ENCODE measurements around the gene TM9SF1. TPM values are rescaled to one million over a fixed set of nuclear protein-coding genes. Genes with fewer than 3 reads are reported as not detected.

TM9SF1 gene
- total and polyA plus RNA-seq, 10 of the 15 experiments (the other 5 are each of a cell fraction or from before 2014, with no cell fraction given), result 7.2 to 39.2 (median 17.6) TPM

GRCh38 chr14:24179961-24180796 is 15.1 kb downstream of the TM9SF1 start (continued):
- TF ChIP-seq, protein P1, sequence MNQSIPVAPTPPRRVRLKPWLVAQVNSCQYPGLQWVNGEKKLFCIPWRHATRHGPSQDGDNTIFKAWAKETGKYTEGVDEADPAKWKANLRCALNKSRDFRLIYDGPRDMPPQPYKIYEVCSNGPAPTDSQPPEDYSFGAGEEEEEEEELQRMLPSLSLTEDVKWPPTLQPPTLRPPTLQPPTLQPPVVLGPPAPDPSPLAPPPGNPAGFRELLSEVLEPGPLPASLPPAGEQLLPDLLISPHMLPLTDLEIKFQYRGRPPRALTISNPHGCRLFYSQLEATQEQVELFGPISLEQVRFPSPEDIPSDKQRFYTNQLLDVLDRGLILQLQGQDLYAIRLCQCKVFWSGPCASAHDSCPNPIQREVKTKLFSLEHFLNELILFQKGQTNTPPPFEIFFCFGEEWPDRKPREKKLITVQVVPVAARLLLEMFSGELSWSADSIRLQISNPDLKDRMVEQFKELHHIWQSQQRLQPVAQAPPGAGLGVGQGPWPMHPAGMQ (IDR thresholded peaks at IDR 0.05; ENCODE audit: borderline replicate concordance), result no peak
- TF ChIP-seq IRF3 (IDR thresholded peaks at IDR 0.05) (no peak), CREB1 (IDR thresholded peaks at IDR 0.05; ENCODE audit: low read depth) (no peak), CBX3 (IDR thresholded peaks at IDR 0.05; ENCODE audit: borderline replicate concordance, low read depth) (no peak), SUZ12 (IDR thresholded peaks at IDR 0.05; ENCODE audit: unreplicated experiment) (no peak), HDAC2 (IDR thresholded peaks at IDR 0.05) (no peak), TCF12 (IDR thresholded peaks at IDR 0.05; ENCODE audit: low read depth, low read length) (no peak), RFX5 (IDR thresholded peaks at IDR 0.05; ENCODE audit: low read depth, low read length) (no peak), PAX5 (IDR thresholded peaks at IDR 0.05; ENCODE audit: borderline replicate concordance, low read depth, low read length) (no peak)

Measured in GM12878 (cell line).